Measurements from ENCODE around the gene ITPK1. TPM values are rescaled to one million over a fixed set of nuclear protein-coding genes. Genes with fewer than 3 reads are reported as not detected.

The ITPK1 gene
- total RNA-seq, 3 donors from 2014 or later = 27.8 to 91.7 (median 42.9) TPM

- Histone ChIP-seq H3K4me1 (no peaks in the 10 kb centered on the region), H3K4me3 (no peak overlapping the region), H3K27ac (no peak overlapping the region), H3K27me3 (no peaks in the 10 kb centered on the region), H3K9me3 (no peaks in the 10 kb centered on the region), H3K36me3 (no peaks in the 10 kb centered on the region)
- intact Hi-C loops (cut with DNase I; ENCODE audit: low total_unique reads) = loop anchor here (10.0 kb wide), 2 partner anchors 85 to 165 kb away; partner anchors contain the start of gene ITPK1
- no peak for TF ChIP-seq POLR2A (IDR thresholded peaks at IDR 0.05)
- TF ChIP-seq POLR2AphosphoS5 (IDR thresholded peaks at IDR 0.05) = no peak
- TF ChIP-seq, protein P1, sequence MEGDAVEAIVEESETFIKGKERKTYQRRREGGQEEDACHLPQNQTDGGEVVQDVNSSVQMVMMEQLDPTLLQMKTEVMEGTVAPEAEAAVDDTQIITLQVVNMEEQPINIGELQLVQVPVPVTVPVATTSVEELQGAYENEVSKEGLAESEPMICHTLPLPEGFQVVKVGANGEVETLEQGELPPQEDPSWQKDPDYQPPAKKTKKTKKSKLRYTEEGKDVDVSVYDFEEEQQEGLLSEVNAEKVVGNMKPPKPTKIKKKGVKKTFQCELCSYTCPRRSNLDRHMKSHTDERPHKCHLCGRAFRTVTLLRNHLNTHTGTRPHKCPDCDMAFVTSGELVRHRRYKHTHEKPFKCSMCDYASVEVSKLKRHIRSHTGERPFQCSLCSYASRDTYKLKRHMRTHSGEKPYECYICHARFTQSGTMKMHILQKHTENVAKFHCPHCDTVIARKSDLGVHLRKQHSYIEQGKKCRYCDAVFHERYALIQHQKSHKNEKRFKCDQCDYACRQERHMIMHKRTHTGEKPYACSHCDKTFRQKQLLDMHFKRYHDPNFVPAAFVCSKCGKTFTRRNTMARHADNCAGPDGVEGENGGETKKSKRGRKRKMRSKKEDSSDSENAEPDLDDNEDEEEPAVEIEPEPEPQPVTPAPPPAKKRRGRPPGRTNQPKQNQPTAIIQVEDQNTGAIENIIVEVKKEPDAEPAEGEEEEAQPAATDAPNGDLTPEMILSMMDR (IDR thresholded peaks at IDR 0.05) = no peak
- no peak for DNase-seq (ENCODE audit: low spot score in 2 of 2)
Observed at GRCh38 chr14:92950193-92950540, 165.6 kb downstream of the ITPK1 start.

DNA sequence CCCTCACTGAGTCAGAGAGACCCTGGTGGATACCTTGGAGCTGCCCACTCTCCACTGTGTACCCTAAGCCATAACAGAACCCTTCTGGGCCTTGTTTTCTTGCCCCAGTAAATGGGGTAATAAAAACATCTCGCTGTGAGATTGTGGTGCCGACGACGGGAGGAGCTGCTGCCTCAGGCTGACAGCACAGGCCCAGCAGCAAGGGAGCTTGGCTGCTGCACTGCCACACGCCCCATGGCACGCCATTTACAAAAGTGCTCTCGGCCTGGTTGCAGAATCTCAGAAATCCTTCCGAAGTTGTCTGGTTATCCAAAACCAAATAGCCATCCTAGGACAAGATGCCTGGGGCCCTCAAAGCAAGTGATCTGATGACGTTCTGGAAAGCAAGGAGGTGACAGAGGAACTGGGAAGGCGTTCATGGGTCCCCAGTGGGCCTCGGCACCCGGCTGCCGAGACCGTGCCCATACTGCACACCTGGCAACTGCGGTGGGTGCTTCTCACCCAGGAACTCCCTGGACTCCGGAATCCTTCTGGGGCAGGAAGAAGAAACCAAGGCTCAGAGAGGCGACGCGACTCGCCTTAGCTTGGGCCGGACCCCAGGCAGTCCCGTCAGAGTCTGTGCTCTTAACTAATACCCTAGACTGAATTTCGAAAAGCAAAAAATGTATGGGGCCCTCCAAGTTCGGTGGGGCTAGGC lies 166.1 kb downstream of the ITPK1 start:
- intact Hi-C loops (cut with DNase I; ENCODE audit: low total_unique reads) = loop anchor here (10.0 kb wide), 2 partner anchors 85 to 165 kb away; partner anchors contain the start of gene ITPK1
- Histone ChIP-seq H3K27ac (no peak overlapping the region), H3K36me3 (no peaks in the 10 kb centered on the region), H3K27me3 (no peaks in the 10 kb centered on the region), H3K4me3 (no peak overlapping the region), H3K4me1 (no peaks in the 10 kb centered on the region), H3K9me3 (no peaks in the 10 kb centered on the region)
- no peak for TF ChIP-seq POLR2AphosphoS5 (IDR thresholded peaks at IDR 0.05)
- no peak for TF ChIP-seq POLR2A (IDR thresholded peaks at IDR 0.05)
- TF ChIP-seq, protein P1 (IDR thresholded peaks at IDR 0.05) = no peak
- DNase-seq (ENCODE audit: low spot score in 2 of 2) = no peak

- H3K27me3 ChIP-seq = no peaks in the 10 kb centered on the region
- H3K4me1 ChIP-seq = no peaks in the 10 kb centered on the region
- no peak overlapping the region for H3K27ac ChIP-seq
- DNase-seq (ENCODE audit: low spot score in 2 of 2) = no peak
- H3K36me3 ChIP-seq = no peaks in the 10 kb centered on the region
- intact Hi-C loops (cut with DNase I; ENCODE audit: low total_unique reads) = no loop called here
- TF ChIP-seq POLR2AphosphoS5 (IDR thresholded peaks at IDR 0.05) (no peak), POLR2A (IDR thresholded peaks at IDR 0.05) (no peak)
- TF ChIP-seq, protein P1 (IDR thresholded peaks at IDR 0.05) = no peak
- no peak overlapping the region for H3K4me3 ChIP-seq
- no peaks in the 10 kb centered on the region for H3K9me3 ChIP-seq
Observed at GRCh38 chr14:92948647-92949046, 167.1 kb downstream of the ITPK1 start.

- intact Hi-C loops (cut with DNase I; ENCODE audit: low total_unique reads) = no loop called here
- Histone ChIP-seq H3K4me1 (no peaks in the 10 kb centered on the region), H3K27me3 (no peaks in the 10 kb centered on the region), H3K4me3 (no peak overlapping the region), H3K36me3 (no peaks in the 10 kb centered on the region), H3K27ac (peak overlapping the region in 1 of 2 donors; percentile 3), H3K9me3 (no peaks in the 10 kb centered on the region)
- TF ChIP-seq POLR2AphosphoS5 (IDR thresholded peaks at IDR 0.05) (no peak), POLR2A (IDR thresholded peaks at IDR 0.05) (no peak)
- TF ChIP-seq, protein P1 (IDR thresholded peaks at IDR 0.05) = no peak
- no peak for DNase-seq (ENCODE audit: low spot score in 2 of 2)
Observed at GRCh38 chr14:92946847-92947545, 168.7 kb downstream of the ITPK1 start.

All from breast epithelium (tissue), 4 donors.